GM21360 (cell line): ENCODE data around the gene MARCO.
"Not testable (repeated sequence)": the region's sequence is repeated elsewhere in the genome, so short reads cannot be mapped to it uniquely, and the experiment has no call there.

Source experiments
- ATAC-seq: cut with Tn5 transposase; IDR thresholded peaks from one replicate; pipeline ENCODE4 v1.9.1; 2021; ENCODE audit warnings: mild to moderate bottlenecking, moderate library complexity; ENCODE audit not compliant: unreplicated experiment

MARCO gene

DNA sequence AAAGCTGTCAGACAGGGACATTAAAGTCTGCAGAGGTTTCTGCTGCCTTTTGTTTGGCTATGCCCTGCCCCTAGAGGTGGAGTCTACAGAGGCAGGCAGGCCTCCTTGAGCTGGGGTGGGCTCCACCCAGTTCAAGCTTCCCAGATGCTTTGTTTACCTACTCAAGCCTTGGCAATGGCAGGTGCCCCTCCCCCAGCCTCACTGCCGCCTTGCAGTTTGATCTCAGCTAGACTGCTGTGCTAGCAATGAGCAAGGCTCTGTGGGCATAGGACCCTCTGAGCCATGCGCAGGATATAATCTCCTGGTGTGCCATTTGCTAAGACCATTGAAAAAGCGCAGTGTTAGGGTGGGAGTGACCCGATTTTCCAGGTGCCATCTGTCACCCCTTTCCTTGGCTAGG lies 61.9 kb downstream of the MARCO start:
- not testable (repeated sequence) for ATAC-seq

DNA sequence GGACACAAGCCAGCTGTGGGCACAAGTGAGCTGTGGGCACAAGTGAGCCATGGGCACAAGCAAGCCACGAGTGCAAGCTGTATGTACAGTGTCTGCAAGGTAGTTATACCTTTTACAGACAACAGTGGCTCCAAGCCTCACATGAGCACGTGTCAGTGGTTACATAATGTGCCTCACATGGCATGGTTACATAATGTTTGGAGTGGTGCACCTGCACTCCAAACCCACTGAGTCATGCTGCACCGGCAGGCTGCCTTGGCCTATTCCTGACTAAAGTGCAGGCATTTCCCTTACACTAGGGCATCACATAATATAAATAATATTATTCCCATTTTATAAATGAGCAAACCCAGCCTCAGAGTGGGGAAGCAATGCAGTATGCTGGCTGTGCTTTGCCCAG lies 62.6 kb downstream of the MARCO start:
- ATAC-seq: no peak

DNA sequence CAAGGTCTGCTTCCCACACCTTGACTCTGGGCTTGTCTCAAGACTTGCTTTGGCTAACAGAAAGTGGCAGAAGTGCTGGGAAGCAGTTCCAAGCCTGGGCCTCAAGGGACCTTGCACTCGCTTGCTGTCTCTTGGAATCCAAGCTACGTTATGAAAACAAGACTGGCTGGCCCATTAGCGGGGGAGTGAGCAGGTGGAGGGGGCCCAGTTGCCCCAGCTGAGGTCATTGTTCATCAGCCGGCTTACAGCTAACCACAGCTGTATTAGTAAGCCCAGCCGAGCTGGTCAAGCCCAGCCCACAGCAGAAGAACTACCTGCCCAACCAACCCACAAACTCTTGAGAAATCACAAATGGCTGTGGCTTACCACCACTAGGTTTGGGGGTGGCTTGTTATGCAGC lies 63.1 kb downstream of the MARCO start:
- no peak for ATAC-seq

DNA sequence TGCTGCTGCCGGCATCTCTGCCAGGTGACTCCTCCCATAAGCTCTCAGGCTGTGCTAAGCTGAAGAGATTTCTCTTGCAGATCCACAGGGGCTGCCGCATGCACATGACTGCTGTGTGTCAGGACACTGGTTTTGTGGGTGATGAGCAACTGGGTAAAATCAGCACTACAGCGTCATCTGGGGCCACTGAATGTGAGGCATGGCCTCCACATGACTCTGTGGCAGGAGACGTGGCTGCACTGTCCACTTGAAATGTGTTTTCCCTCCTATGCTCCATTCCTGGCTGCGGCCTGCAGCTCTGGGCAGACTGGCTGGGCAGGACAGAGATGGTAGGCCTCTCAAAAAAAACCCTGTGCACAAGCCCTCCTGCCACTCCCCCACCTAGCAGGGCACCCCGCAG lies 63.6 kb downstream of the MARCO start:
- ATAC-seq: no peak

DNA sequence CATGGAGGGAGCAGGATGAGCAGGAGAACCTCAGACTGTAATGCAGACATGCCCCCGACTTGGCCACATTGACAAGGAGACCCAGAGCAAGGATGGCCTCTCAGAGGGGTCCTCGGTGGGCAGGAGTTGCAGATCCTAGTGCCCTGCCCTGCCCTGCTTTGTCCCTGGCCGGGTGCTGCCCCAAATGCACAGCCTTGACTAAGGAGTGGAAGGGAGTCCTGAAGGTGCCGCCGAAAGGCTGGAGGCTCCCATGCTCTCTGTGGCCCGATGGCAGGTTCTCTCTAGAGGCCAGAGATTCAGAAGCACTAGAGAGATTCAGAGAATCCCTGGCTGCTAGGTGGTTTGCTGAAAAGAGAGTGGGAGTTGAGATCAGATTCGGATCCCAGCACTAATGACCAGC lies 64.4 kb downstream of the MARCO start:
- ATAC-seq: no peak

DNA sequence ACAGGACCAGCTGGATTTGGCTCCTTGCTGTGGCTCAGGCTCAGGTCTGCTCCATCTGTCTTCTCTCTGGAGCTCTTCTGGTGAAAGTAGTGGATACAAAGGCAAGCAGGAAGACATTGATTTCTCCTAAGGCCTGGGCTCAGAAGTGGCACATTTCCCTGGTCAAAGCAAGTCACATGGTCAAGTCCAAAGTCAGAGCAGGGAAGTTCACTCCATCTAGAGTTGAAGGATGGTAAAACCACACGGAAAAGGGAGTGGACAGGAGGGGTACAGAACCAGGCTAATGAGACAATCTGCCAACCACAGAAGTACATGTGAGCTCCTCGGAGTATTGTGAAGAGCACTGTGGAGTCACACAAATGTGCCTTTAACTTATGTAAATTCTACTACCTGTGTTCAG lies 66.1 kb downstream of the MARCO start:
- no peak for ATAC-seq

DNA sequence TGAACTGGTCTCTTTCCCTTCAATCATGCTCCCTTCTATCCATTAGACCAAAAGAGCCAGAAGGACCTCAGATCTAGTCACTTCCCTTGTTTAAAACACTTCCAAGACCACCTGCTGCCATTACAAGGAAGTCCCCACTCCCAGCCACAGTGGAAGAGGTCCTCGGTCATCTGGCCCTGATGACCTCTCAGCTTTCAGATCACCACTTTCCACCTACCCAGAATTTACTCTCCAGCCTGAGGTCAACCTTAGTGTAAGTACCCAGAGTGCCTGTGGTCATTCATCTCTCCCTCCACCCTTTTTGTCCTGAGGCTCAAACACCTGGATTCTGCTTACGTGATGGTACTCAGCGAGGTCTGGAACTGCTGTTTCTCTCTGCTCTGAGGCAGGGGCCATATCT lies 67.1 kb downstream of the MARCO start:
- no peak for ATAC-seq

DNA sequence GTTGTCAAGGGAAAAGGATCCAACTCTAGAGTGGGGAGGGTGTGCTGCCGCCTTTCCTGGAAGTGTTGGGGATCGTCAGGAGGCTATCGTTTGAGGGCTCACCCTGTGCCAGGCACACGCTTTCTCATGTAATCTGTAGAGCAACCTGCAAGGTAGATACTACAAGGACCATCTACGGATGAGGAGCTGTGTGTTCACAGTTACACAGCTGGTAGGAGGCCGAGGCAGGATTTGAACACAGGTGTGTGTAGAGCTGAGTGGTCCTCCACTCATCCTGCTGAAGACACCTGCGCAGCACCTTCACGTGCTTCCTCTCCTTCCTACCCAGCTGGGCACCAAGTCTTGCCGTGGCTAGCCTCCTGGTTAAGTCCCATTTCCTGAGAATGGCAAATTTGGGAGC lies 68.3 kb downstream of the MARCO start:
- no peak for ATAC-seq

DNA sequence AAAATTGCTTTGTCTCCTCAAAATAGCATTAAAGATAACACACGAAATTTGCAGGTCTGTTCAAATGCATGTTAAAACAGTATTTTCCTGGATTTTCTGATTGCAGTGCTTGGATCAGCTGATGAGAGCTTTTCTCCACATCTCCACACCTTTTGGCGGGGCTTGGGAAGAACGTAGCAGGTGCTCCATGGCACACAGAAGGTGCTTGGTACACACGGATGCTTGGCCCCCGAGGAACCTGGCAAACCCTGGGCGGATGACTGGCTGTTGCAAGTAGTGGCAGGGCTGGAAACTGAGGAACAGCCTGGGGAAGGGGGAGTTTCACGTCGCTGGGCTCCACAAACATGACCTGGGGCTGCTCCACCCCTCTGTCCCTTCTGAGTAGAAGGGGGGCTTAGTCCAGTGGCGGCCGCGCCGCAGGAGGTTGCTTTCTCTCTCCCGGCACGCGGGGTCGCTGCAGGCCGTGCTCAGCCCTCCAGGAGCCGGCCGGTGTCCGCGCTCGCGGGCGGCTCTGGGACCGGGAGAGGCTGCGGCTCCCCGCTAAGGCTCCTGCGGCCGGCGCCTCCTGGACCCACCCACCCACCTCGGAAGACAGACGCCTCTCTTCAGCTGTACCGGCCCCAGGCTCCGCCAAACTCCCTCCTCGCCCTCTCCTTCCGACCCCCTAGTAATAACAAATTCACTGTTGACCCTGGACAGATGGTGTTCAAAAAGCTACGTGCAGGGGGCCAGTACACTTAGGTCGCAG lies 69.3 kb downstream of the MARCO start:
- ATAC-seq: no peak

DNA sequence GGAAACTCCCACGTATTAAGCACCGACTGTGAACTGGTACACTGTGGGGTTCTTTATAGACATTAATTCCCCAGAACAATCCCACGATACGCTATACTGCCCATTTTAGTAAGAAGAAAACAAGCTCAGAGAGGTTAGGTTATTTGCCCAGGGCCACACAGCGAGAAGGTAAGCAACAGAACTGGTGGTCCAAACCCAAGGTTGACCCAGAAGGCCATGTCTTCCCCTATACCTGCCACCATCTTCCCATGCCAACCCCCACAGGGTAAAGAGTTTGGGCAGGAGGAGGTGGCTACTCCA lies 69.9 kb downstream of the MARCO start:
- ATAC-seq: no peak

DNA sequence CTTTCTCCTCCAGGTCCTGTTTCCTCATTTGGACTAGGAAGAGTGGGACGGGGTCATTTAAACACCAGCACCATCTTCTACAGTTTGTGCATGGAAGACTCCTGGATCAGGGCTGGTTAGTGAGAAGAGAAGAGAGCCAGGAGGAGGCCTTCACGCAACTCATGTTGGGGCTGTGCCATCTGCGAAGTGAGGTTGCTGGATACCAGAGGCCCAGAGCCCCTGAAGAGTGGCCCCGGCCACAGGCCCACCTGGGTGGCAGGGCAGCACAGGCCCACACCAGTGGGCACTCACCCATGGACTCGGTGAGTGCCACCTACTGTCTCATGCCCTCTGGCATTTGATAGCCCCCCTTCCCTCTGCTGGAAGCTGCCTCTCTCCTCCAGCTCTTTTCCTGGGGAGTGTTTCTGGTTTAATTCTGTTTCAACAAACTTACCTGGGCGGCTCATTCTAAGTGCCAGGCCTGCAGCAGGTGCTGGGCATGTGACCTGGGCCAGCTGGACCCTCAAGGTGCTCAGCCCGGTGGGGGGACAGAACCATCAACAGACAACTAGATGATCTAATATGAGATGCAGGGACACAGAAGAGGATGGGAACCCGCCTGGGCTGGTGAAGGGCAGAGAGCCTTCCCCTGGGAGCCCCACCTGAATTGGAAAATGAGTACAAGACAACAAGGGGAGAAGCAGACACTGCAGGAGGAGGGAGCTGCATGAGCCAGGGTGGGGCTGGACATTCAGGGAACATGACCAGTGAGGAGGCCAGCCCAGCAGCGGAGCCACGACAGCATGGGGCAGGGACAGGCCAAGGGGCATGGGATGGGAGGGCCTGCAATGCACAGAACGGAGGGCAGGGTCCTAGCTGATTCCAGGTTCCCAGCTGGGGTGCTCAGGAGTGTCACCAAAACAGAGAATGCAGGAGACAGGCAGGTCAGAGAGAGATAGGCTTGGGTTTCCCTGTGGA lies 70.6 kb downstream of the MARCO start:
- ATAC-seq: no peak

DNA sequence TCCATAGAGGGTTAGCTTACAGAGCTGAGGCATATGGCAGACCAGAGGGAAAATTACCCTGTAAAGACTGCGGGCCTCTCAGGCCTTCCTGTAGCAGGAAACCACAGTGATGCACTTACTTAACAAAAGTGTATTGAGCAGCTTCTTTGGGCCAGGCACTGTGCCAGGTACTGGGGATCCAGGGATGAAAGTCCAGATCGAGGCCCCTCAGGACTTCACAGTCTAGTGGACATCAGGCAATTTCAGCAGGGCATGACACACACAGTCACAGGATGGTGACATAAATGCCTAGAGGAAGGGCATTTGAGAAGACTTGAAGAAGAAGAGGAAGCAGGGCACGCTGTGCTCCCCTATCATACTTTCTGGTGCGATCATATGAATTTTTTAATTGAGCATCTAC lies 71.7 kb downstream of the MARCO start:
- ATAC-seq: no peak

DNA sequence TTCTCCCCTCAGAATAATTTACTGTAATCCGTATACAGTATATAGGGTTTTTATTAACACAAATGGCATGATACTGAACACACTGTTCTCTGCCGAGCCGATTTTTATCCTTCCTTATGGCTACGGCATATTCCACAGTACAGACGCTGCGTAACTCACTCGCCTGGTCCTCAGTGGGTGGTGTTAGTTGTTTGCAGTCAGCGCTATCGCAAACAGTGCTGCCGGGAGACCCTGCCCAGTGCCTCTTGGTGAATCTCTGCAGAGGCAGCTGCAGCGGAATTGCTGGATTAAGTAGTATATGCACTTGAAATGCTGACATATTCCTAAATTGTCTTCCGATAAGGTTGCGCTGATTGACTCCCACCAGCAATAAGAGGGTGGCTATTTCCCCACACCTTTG lies 73.9 kb downstream of the MARCO start:
- ATAC-seq: no peak

DNA sequence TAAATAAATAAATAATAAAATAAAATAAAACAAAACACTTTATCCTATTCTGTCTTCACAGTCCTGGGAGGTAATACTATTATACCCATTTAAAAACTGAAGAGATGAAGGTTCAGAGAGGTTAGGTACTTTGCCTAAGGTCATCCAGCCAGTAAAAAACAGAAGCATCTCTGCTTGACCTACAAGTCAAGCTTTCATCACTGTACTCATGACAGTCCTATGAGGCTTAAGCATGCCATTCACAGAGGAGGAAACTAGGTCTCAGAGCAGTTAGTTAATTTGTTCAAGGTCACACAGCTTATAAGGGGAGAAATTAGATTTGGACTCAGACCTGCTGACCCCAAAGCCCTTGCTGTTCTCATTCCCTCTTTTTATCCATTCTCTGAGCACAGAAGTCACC lies 77.5 kb downstream of the MARCO start:
- no peak for ATAC-seq

DNA sequence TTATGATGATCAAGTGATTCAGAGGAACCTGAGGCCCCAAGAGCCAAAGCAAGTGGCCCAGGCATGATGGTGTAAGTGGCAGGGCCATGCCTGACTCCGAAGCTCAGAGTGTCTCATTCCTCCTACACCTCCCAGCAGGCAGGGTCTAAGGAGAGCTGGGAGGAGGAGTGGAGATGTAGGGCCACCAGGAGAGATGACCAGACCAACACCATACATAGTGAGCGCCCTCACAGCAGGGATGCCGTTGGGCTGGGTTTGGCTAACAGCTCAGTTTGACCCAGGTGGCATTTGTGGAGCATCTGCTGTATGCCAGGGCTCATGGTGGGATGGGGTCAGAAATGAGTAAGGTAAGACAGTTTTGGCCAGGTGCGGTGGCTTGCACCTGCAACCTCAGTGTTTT lies 80.7 kb downstream of the MARCO start:
- no peak for ATAC-seq

DNA sequence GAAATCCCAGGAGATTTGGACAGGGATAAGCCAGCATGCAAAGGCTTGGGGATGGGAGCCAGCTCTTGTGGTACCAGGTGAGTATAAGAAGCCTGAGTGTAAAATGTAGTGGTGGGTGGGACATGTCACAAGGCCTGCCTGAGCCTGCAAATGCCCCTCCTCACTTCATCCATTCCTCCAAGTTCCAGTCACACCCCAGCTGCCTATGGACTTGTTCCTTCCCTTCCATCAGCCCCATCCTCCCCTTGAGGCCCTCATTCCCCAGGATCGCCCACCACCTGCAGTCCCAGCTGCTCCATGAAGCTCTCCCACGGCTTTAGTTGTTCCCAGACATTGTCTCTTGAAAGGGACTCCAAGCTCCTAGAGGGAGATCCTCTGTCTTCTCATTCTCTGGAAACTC lies 81.5 kb downstream of the MARCO start:
- no peak for ATAC-seq

DNA sequence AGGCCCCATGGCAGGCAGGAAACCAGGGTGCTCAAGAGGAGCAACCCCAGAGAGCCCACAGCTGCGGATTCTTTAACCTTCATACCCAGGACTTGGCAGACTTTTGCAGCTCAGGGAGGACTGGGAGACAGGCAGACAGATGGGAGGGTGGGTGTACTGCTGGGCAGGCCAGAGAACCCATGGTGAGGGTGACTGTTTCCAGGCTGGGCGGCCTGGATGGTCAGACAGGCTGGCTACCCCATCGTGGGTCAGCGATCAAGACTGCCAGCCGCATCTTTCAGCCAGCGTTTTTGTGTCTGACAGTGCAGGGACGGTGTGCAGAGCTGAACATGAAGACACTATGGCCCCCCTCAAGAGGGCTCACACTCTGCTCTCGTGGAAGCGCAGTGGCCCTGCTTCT lies 82.2 kb downstream of the MARCO start:
- ATAC-seq: no peak

DNA sequence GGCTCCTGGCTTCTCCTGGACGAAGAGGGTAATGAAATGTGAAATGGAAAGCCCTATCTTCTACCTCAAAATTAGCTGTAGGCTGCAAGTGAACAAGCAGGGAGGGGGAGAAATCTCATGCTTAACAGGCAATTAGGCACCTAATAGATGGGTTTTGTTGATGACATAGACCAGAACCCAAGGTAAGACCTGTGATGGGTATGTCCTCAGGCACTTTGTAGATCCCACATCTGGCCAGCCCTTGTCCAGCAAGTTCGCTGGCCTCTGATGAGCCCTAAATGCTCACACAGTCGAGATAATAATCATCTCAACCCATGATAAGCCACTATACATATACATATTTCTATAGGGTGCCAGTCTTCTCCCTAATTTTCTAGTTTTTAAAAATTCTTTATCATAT lies 82.6 kb downstream of the MARCO start:
- ATAC-seq: no peak

DNA sequence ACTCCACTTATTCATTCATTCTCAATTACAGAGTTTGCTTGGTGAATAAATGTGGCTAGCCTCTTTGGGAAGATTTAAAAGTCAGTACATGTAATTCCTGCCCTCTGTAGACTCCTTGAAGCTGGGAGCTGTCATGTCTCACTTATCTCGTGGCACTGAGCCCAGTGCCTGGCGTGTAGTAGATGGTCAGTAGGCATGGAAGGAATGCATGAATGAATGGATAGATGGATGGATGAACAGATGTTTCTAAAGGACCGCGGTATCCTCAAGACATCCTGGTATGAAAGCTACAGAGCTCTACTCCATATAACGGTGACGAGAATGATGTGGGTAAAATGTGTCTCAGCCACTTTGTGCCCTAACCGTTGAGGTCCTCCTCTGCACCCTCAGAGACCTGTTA lies 83.0 kb downstream of the MARCO start:
- no peak for ATAC-seq

DNA sequence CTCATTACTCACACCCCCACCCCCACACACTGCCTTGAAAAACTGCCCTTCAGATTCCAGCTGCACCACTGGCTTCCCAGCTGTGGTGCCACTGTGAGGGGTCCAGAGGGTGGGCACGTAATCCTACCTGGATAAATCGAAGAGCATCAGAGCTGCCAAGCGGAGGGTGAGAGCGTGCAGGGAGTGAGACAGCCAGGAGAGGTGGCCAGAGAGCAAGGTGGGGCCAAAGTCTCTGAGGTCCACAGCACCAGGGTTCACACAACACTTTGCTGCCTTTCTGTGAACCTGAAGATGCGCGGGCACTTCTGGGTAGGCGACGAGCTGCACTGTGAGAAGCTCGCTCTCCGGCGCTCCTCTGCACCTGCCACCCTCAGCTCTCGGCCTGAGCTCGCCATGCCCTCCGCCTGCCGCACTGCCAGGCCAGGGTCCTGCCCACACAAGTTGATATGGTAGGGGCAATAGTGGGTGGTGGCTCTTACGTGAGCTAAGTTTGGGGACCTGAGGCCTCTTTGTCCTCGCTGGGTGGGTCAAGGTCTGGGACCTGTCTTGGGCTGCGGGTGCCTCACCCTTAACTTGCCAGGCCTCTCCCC lies 83.9 kb downstream of the MARCO start:
- ATAC-seq: no peak

DNA sequence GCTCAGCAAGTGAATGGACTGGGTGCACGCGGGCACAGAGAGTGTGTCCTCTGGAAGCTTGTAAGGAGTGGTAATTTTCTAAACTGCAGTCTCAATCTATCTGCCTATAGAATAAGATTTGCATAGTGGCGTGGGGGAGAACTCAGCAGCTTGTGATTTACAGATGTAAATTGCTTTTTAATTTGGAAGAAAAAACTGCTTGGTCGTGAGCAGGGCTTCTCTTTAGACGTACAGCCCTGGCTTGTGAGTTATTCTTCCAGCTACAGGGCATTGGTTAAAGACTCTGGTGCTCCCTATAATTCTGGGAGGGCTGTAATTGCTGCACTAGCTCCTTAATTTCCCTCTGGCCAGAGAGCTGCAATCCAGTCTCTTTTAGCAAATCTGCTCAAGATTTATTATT lies 84.9 kb downstream of the MARCO start:
- ATAC-seq: no peak
